Type B pancreatic cell (in vitro differentiated cells): ENCODE data around the gene NEDD4. TPM values are rescaled to one million over a fixed set of nuclear protein-coding genes. Genes with fewer than 3 reads are reported as not detected.
A peak's percentile ranks its signal among the peaks of the same experiment; 100 is the strongest.

ENCODE experiments used
- DNase-seq: peaks from one replicate; pipeline ENCODE4 v3.0.0; 2021; ENCODE audit warnings: mixed read lengths; ENCODE audit not compliant: unreplicated experiment; ENCODE audit errors: extremely low spot score
- H3K27ac Mint-ChIP-seq: 2 replicates; pipeline ENCODE4 v1.8.0; 2021; ENCODE audit warnings: mild to moderate bottlenecking, mixed read lengths
- H3K27me3 Mint-ChIP-seq: 2 replicates; pipeline ENCODE4 v1.8.0; 2021; ENCODE audit warnings: mixed read lengths
- H3K36me3 Mint-ChIP-seq: 2 replicates; pipeline ENCODE4 v1.8.0; 2021; ENCODE audit warnings: mixed read lengths
- H3K4me1 Mint-ChIP-seq: one replicate; pipeline ENCODE4 v1.8.0; 2021; ENCODE audit warnings: mixed read lengths; ENCODE audit not compliant: unreplicated experiment
- H3K4me3 Mint-ChIP-seq: 2 replicates; pipeline ENCODE4 v1.8.0; 2021; ENCODE audit warnings: mild to moderate bottlenecking, mixed read lengths
- H3K9me3 Mint-ChIP-seq: 2 replicates; pipeline ENCODE4 v1.8.0; 2021; ENCODE audit warnings: mixed read lengths
- CTCF ChIP-seq: fragments of 200-600 bp; sonication (generic); conservative IDR thresholded peaks from 2 replicates; pipeline ENCODE4 v1.5.0; 2021; ENCODE audit warnings: antibody characterized with exemption, mild to moderate bottlenecking
- total RNA-seq: library from RNA; stranded (reverse); gene quantifications from 2 replicates; pipeline ENCODE4 v1.2.1, GENCODE V29; 2021; ENCODE audit warnings: low replicate concordance

The NEDD4 gene
- total RNA-seq, 1 donor from 2014 or later, result 19.6 TPM

GRCh38 chr15:55907797-55908196, 85.6 kb downstream of the NEDD4 start:
- H3K27ac Mint-ChIP-seq, result no peak overlapping the region
- no peak overlapping the region for H3K4me3 Mint-ChIP-seq
- DNase-seq, result no peak
- no peaks in the 10 kb centered on the region for H3K4me1 Mint-ChIP-seq
- H3K27me3 Mint-ChIP-seq, result no peaks in the 10 kb centered on the region
- TF ChIP-seq CTCF, result no peak
- no peaks in the 10 kb centered on the region for H3K9me3 Mint-ChIP-seq
- no peaks in the 10 kb centered on the region for H3K36me3 Mint-ChIP-seq

- Mint-ChIP-seq H3K27me3 (no peaks in the 10 kb centered on the region), H3K36me3 (no peaks in the 10 kb centered on the region), H3K27ac (no peak overlapping the region), H3K4me1 (no peaks in the 10 kb centered on the region), H3K4me3 (no peak overlapping the region), H3K9me3 (no peaks in the 10 kb centered on the region)
- DNase-seq, result no peak
- TF ChIP-seq CTCF, result no peak
Observed at GRCh38 chr15:55902981-55903380, 90.4 kb downstream of the NEDD4 start.

GRCh38 chr15:55900019-55900418, 93.4 kb downstream of the NEDD4 start:
- Mint-ChIP-seq H3K9me3 (no peaks in the 10 kb centered on the region), H3K4me1 (peaks cover 11% of the 10 kb centered on the region), H3K4me3 (no peak overlapping the region), H3K36me3 (no peaks in the 10 kb centered on the region), H3K27ac (no peak overlapping the region), H3K27me3 (no peaks in the 10 kb centered on the region)
- no peak for DNase-seq
- no peak for TF ChIP-seq CTCF

GRCh38 chr15:55899537-55899936, 93.9 kb downstream of the NEDD4 start:
- Mint-ChIP-seq H3K36me3 (no peaks in the 10 kb centered on the region), H3K27ac (no peak overlapping the region), H3K9me3 (no peaks in the 10 kb centered on the region), H3K4me1 (peaks cover 11% of the 10 kb centered on the region), H3K4me3 (no peak overlapping the region), H3K27me3 (no peaks in the 10 kb centered on the region)
- no peak for DNase-seq
- no peak for TF ChIP-seq CTCF

GRCh38 chr15:55897560-55898336, 95.7 kb downstream of the NEDD4 start:
- Mint-ChIP-seq H3K36me3 (no peaks in the 10 kb centered on the region), H3K4me1 (peaks cover 11% of the 10 kb centered on the region), H3K4me3 (no peak overlapping the region), H3K9me3 (no peaks in the 10 kb centered on the region), H3K27me3 (no peaks in the 10 kb centered on the region), H3K27ac (no peak overlapping the region)
- peak; percentile 90 for TF ChIP-seq CTCF
- DNase-seq, result no peak
